Measurements from ENCODE around the gene CCR5AS.
"Not testable (repeated sequence)": the region's sequence is repeated elsewhere in the genome, so short reads cannot be mapped to it uniquely, and the experiment has no call there.

CCR5AS gene

DNA sequence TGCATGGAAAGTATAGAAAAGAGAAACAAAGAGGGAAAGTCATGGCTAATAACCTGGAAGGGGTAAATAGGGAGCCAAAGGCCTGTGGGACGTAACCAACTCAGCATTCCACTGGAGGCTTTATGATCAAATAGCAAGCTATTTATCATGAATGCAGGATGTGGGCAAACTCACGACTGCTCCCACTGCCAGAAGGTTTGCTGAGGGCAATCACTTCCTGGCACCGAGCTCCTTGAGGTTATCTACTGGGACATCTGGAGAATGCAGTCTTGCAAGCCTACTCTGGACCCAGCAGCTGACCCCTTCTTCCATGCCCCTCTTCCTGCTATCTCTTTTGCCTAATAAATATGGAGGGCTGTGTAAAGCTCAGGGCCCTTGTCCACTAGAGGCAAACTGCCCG is 19.6 kb upstream of the CCR5AS start:
- H3K4me3 Mint-ChIP-seq; H3K4me1 ChIP-seq (ENCODE audit: control insufficient read depth in 1 of 2, insufficient read depth in 2 of 2, low read length in 2 of 2); H3K27me3 Mint-ChIP-seq (ENCODE audit: low read depth in 3 of 3); H3K9ac ChIP-seq (ENCODE audit: insufficient read depth, low read length, poor library complexity, severe bottlenecking); H3K4me2 ChIP-seq (replicated peaks; ENCODE audit: extremely low read depth, low read length, poor library complexity, severe bottlenecking); H3K36me3 Mint-ChIP-seq; H3K27ac Mint-ChIP-seq; H3K9me3 ChIP-seq (replicated peaks in 1 of 2; ENCODE audit: control insufficient read depth in 1 of 2, insufficient read depth in 1 of 2, low read length in 2 of 2); H3K79me2 ChIP-seq (ENCODE audit: insufficient read depth, low read length); H3K36me3 ChIP-seq (replicated peaks in 1 of 2; ENCODE audit: control insufficient read depth in 1 of 2, insufficient read depth in 2 of 2, low read length in 2 of 2); H3K4me1 Mint-ChIP-seq; intact Hi-C loops (cut with micrococcal nuclease); DNase-seq; H3K27me3 ChIP-seq (ENCODE audit: control insufficient read depth in 2 of 2, insufficient read depth in 2 of 2, low read length in 2 of 2); H3K27ac ChIP-seq (ENCODE audit: low read depth in 1 of 2, low read length in 2 of 2); H3K9me3 Mint-ChIP-seq; H4K20me1 ChIP-seq (ENCODE audit: insufficient read depth, low read length); H3K4me3 ChIP-seq (replicated peaks in 1 of 3; ENCODE audit: low read depth in 2 of 3, low read length in 3 of 3); H2AFZ ChIP-seq (ENCODE audit: insufficient read depth, low read depth, low read length, poor library complexity, severe bottlenecking): not testable (repeated sequence)
- 40% methylated on average over 2 of the region's 4 CpGs for WGBS (ENCODE audit: insufficient coverage)

- no peak for TF ChIP-seq CTCF (IDR thresholded peaks at IDR 0.05)
- Histone ChIP-seq H3K4me3 (replicated peaks in 1 of 3; ENCODE audit: low read depth in 2 of 3, low read length in 3 of 3) (no peak overlapping the region), H3K9me3 (replicated peaks in 1 of 2; ENCODE audit: control insufficient read depth in 1 of 2, insufficient read depth in 1 of 2, low read length in 2 of 2) (no peaks in the 10 kb centered on the region), H3K4me1 (ENCODE audit: control insufficient read depth in 1 of 2, insufficient read depth in 2 of 2, low read length in 2 of 2) (no peaks in the 10 kb centered on the region), H3K27me3 (ENCODE audit: control insufficient read depth in 2 of 2, insufficient read depth in 2 of 2, low read length in 2 of 2) (no peaks in the 10 kb centered on the region), H3K79me2 (ENCODE audit: insufficient read depth, low read length) (no peaks in the 10 kb centered on the region), H3K36me3 (replicated peaks in 1 of 2; ENCODE audit: control insufficient read depth in 1 of 2, insufficient read depth in 2 of 2, low read length in 2 of 2) (no peaks in the 10 kb centered on the region), H2AFZ (ENCODE audit: insufficient read depth, low read depth, low read length, poor library complexity, severe bottlenecking) (no peak overlapping the region), H3K27ac (ENCODE audit: low read depth in 1 of 2, low read length in 2 of 2) (no peak overlapping the region), H3K4me2 (replicated peaks; ENCODE audit: extremely low read depth, low read length, poor library complexity, severe bottlenecking) (no peak overlapping the region), H4K20me1 (ENCODE audit: insufficient read depth, low read length) (no peaks in the 10 kb centered on the region), H3K9ac (ENCODE audit: insufficient read depth, low read length, poor library complexity, severe bottlenecking) (no peak overlapping the region)
- no peak overlapping the region for H3K27ac Mint-ChIP-seq
- no peak overlapping the region for H3K4me3 Mint-ChIP-seq
- H3K9me3 Mint-ChIP-seq = peaks cover 0 to 3% (median 0%) of the 10 kb centered on the region in 7 donors
- H3K4me1 Mint-ChIP-seq = peaks cover 2% of the 10 kb centered on the region
- peaks cover 0 to 3% (median 0%) of the 10 kb centered on the region in 3 donors for H3K27me3 Mint-ChIP-seq (ENCODE audit: low read depth in 3 of 3)
- intact Hi-C loops (cut with micrococcal nuclease) = no loop called here
- no CpG with 5 or more reads among the region's 5 CpGs for WGBS (ENCODE audit: insufficient coverage)
- no peaks in the 10 kb centered on the region for H3K36me3 Mint-ChIP-seq
- DNase-seq = peak in 1 of 3 donors; percentile 32
Measured at GRCh38 chr3:46423588-46423987, 16.7 kb upstream of the CCR5AS start.

Data from CD14-positive monocyte (primary cell).